HCEC 1CT (cell line): ENCODE results near the gene RPL22.

Experiments
- DNase-seq: peaks from one replicate; pipeline ENCODE4 v3.0.0-alpha.2; 2017

The RPL22 gene

GRCh38 chr1:6200188-6200809 lies 904 bp upstream of the RPL22 start:
- no peak for DNase-seq

- no peak for DNase-seq
These were observed 623 bp downstream of the RPL22 start for GRCh38 chr1:6198646-6199297.

- peak; percentile 44 for DNase-seq
These were observed 1.5 kb downstream of the RPL22 start for GRCh38 chr1:6197746-6198427.

- no peak for DNase-seq
These were observed 7.4 kb downstream of the RPL22 start for GRCh38 chr1:6191968-6192367.

- no peak for DNase-seq
These were observed 10.9 kb downstream of the RPL22 start for GRCh38 chr1:6188466-6188865.

- DNase-seq, result no peak
These were observed 13.6 kb downstream of the RPL22 start for GRCh38 chr1:6185635-6186382.

- peak; percentile 44 for DNase-seq
These were observed 14.2 kb downstream of the RPL22 start for GRCh38 chr1:6185151-6185550.

GRCh38 chr1:6184083-6184783 lies 15.2 kb downstream of the RPL22 start:
- no peak for DNase-seq

GRCh38 chr1:6183520-6183989 lies 15.8 kb downstream of the RPL22 start:
- DNase-seq, result no peak

GRCh38 chr1:6181347-6181770 lies 18.0 kb downstream of the RPL22 start:
- no peak for DNase-seq

- DNase-seq, result no peak
These were observed 18.6 kb downstream of the RPL22 start for GRCh38 chr1:6180707-6181311.

GRCh38 chr1:6180268-6180706 lies 19.1 kb downstream of the RPL22 start, which contains the start of gene CHD5:
CHD5 (minus strand) TSS chr1:6180321; CDS start chr1:6180023, 298 bp downstream.
- no peak for DNase-seq

GRCh38 chr1:6179564-6180175 lies 19.7 kb downstream of the RPL22 start:
- no peak for DNase-seq

- DNase-seq, result no peak
These were observed 20.4 kb downstream of the RPL22 start for GRCh38 chr1:6178751-6179563.

GRCh38 chr1:6177681-6178380 lies 21.6 kb downstream of the RPL22 start:
- no peak for DNase-seq

- DNase-seq, result no peak
These were observed 22.6 kb downstream of the RPL22 start for GRCh38 chr1:6176779-6177178.

GRCh38 chr1:6175411-6175828 lies 24.0 kb downstream of the RPL22 start:
- no peak for DNase-seq

- DNase-seq, result no peak
These were observed 24.6 kb downstream of the RPL22 start for GRCh38 chr1:6174621-6175410.

GRCh38 chr1:6172549-6172948 lies 26.8 kb downstream of the RPL22 start:
- DNase-seq, result no peak
